HG03066 (cell line): ENCODE measurements around the gene NLRP8.
"Not testable (repeated sequence)": the region's sequence is repeated elsewhere in the genome, so short reads cannot be mapped to it uniquely, and the experiment has no call there.

Source experiments
- ATAC-seq: cut with Tn5 transposase; IDR thresholded peaks from one replicate; pipeline ENCODE4 v1.9.1; 2021; ENCODE audit warnings: low read depth; ENCODE audit not compliant: unreplicated experiment

NLRP8 gene

GRCh38 chr19:55962186-55962585 lies 14.6 kb downstream of the NLRP8 start:
- no peak for ATAC-seq

- no peak for ATAC-seq
These were observed 26.4 kb downstream of the NLRP8 start for GRCh38 chr19:55973982-55974381.

- no peak for ATAC-seq
These were observed 32.8 kb downstream of the NLRP8 start for GRCh38 chr19:55980415-55980814.

GRCh38 chr19:55985254-55985653 lies 37.6 kb downstream of the NLRP8 start:
- ATAC-seq: no peak

GRCh38 chr19:55986487-55986886 lies 38.9 kb downstream of the NLRP8 start, which contains the start of gene NLRP5:
Gene NLRP5 (plus strand): TSS chr19:55986775.
- ATAC-seq: no peak

- no peak for ATAC-seq
These were observed 43.2 kb downstream of the NLRP8 start for GRCh38 chr19:55990831-55991230.

- no peak for ATAC-seq
These were observed 45.9 kb downstream of the NLRP8 start for GRCh38 chr19:55993492-55993891.

DNA sequence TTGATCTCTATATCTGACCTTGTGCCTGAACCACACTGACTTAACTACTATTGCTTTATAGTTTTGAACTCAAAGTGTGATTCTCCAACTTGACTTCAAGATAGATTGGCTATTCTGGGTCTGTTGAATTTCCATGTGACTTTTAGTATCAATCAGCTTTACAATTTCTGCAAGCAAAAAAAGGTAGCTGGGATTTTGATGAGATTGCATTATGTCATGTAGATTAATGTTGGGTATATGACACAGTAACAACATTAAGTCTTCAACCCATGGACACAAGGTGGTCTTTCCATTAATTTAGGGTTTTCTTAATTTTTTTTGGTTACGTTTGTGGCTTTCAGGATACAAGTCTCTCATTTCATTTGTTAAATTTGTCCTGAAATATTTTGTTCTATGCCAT lies 67.1 kb downstream of the NLRP8 start:
- no peak for ATAC-seq

- ATAC-seq: no peak
These were observed 68.1 kb downstream of the NLRP8 start for GRCh38 chr19:56015756-56016155.

DNA sequence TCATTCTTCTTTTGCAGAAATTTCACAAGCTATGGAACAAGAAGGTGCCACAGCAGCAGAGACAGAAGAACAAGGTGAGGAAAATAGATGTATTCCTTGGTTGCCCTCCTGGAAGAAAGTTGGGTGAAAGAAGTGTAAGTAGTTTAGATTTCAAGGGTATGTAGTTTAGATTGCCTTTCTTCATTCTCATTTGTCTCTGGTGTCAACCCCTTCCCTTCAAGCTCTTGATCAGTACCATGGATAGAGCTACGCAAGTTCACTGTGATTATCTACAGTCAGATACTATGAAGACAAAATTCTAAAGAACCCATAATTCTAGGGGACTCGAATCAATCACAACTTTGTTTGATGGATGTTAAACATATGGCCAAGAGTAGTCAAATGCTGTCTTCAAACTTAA lies 71.7 kb downstream of the NLRP8 start:
- not testable (repeated sequence) for ATAC-seq

DNA sequence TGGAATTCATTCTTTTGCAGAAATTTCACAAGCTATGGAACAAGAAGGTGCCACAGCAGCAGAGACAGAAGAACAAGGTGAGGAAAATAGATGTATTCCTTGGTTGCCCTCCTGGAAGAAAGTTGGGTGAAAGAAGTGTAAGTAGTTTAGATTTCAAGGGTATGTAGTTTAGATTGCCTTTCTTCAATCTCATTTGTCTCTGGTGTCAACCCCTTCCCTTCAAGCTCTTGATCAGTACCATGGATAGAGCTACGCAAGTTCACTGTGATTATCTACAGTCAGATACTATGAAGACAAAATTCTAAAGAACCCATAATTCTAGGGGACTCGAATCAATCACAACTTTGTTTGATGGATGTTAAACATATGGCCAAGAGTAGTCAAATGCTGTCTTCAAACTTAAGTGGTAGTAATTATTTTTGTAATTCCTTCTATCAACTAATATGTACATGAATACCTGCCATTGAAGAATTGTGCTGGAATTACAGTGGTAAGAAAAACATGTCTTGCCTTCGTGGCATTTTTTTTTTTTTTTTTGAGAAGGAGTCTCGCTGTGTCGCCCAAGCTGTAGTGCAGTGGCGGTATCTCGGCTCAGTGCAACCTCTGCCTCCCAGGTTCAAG lies 72.8 kb downstream of the NLRP8 start:
- not testable (repeated sequence) for ATAC-seq

- ATAC-seq: no peak
These were observed 79.1 kb downstream of the NLRP8 start for GRCh38 chr19:56026769-56027168.
